DND-41 (cell line): ENCODE data around the gene MCUB.

Experiments
- ATAC-seq: fragments of 200-7000 bp; cut with Tn5 transposase; 3 replicates; pipeline ENCODE4 v1.9.1; 2021; ENCODE audit warnings: low read depth; ENCODE audit not compliant: insufficient read depth
- DNase-seq: peaks from one replicate; pipeline ENCODE4 v3.0.0-alpha.2; 2020
- H2AFZ ChIP-seq: 2 replicates; pipeline ENCODE4 v1.6.0; 2012; ENCODE audit warnings: low read depth, low read length
- H3K27ac ChIP-seq: 2 replicates; pipeline ENCODE4 v1.5.1; 2012; ENCODE audit warnings: low read length, inconsistent platforms
- H3K27me3 ChIP-seq: fragments of 200-600 bp; sonication (generic); 2 replicates; pipeline ENCODE4 v1.6.0; 2012; ENCODE audit warnings: low read length, mild to moderate bottlenecking, inconsistent platforms; ENCODE audit not compliant: insufficient read depth, poor library complexity
- H3K36me3 ChIP-seq: 2 replicates; pipeline ENCODE4 v1.5.1; 2012; ENCODE audit warnings: low read length, inconsistent platforms; ENCODE audit not compliant: insufficient read depth
- H3K4me1 ChIP-seq: 2 replicates; pipeline ENCODE4 v1.5.1; 2012; ENCODE audit warnings: mild to moderate bottlenecking, low read length; ENCODE audit not compliant: insufficient read depth
- H3K4me2 ChIP-seq: 2 replicates; pipeline ENCODE4 v1.6.0; 2012; ENCODE audit warnings: mild to moderate bottlenecking, moderate library complexity, low read length, inconsistent platforms; ENCODE audit not compliant: insufficient read depth
- H3K4me3 ChIP-seq, 2 experiments: fragments of 200-600 bp in 1 of 2; shearing (Covaris generic) in 1 of 2; 2 replicates each; pipeline ENCODE4 v1.5.1; 2012 to 2016; ENCODE audit warnings: inconsistent platforms in 2 of 2, low read length in 2 of 2, mild to moderate bottlenecking in 2 of 2, low read depth in 1 of 2, moderate library complexity in 1 of 2
- H3K79me2 ChIP-seq: 2 replicates; pipeline ENCODE4 v1.6.0; 2012; ENCODE audit warnings: low read length, inconsistent platforms; ENCODE audit not compliant: insufficient read depth
- H3K9ac ChIP-seq: 2 replicates; pipeline ENCODE4 v1.6.0; 2012; ENCODE audit warnings: low read depth, mild to moderate bottlenecking, inconsistent platforms, low read length, moderate library complexity
- H3K9me3 ChIP-seq: 2 replicates; pipeline ENCODE4 v1.5.1; 2012; ENCODE audit warnings: low read length, moderate library complexity, mild to moderate bottlenecking, inconsistent platforms; ENCODE audit not compliant: insufficient read depth, severe bottlenecking
- H4K20me1 ChIP-seq: 2 replicates; pipeline ENCODE4 v1.6.0; 2012; ENCODE audit warnings: low read length; ENCODE audit not compliant: insufficient read depth
- CTCF ChIP-seq: IDR thresholded peaks from 2 replicates; pipeline ENCODE4 v1.5.1; 2012; ENCODE audit warnings: borderline replicate concordance, low read length, moderate library complexity, mild to moderate bottlenecking; ENCODE audit not compliant: poor library complexity, severe bottlenecking; ENCODE audit errors: extremely low read depth
- EZH2 ChIP-seq: IDR thresholded peaks from 3 replicates; pipeline ENCODE4 v1.6.1; 2012; ENCODE audit warnings: borderline replicate concordance, low read depth, mild to moderate bottlenecking, moderate library complexity, low read length, inconsistent platforms; ENCODE audit not compliant: severe bottlenecking

MCUB gene

GRCh38 chr4:109615742-109616141 lies 55.7 kb downstream of the MCUB start:
- H3K9me3 ChIP-seq = no peaks in the 10 kb centered on the region
- peaks cover 33% of the 10 kb centered on the region for H3K79me2 ChIP-seq
- H3K36me3 ChIP-seq = no peaks in the 10 kb centered on the region
- peaks cover 10% of the 10 kb centered on the region for H3K4me1 ChIP-seq
- no peak overlapping the region for H3K27ac ChIP-seq
- ATAC-seq = no peak
- no peak overlapping the region for H3K9ac ChIP-seq
- H3K4me3 ChIP-seq = no peak overlapping the region
- H2AFZ ChIP-seq = no peak overlapping the region
- H3K4me2 ChIP-seq = no peak overlapping the region
- H4K20me1 ChIP-seq = peaks cover 9% of the 10 kb centered on the region; the same call in 1 of the 2 replicates
- no peaks in the 10 kb centered on the region for H3K27me3 ChIP-seq
- DNase-seq = no peak
- TF ChIP-seq EZH2 (no peak), CTCF (no peak)

- Histone ChIP-seq H3K9ac (no peak overlapping the region), H3K27me3 (no peaks in the 10 kb centered on the region), H3K4me2 (no peak overlapping the region), H3K4me3 (no peak overlapping the region), H3K4me1 (peaks cover 10% of the 10 kb centered on the region), H3K36me3 (no peaks in the 10 kb centered on the region), H2AFZ (no peak overlapping the region), H4K20me1 (peaks cover 9% of the 10 kb centered on the region; the same call in 1 of the 2 replicates), H3K79me2 (peaks cover 33% of the 10 kb centered on the region), H3K9me3 (no peaks in the 10 kb centered on the region), H3K27ac (no peak overlapping the region)
- DNase-seq = no peak
- TF ChIP-seq EZH2 = no peak
- TF ChIP-seq CTCF = no peak
- ATAC-seq = no peak
These were observed 56.2 kb downstream of the MCUB start for GRCh38 chr4:109616243-109616642.

GRCh38 chr4:109622626-109623025 lies 62.6 kb downstream of the MCUB start:
- peaks cover 17% of the 10 kb centered on the region; the same call in 1 of the 2 replicates for H3K79me2 ChIP-seq
- no peak for ATAC-seq
- H3K36me3 ChIP-seq = peaks cover 5% of the 10 kb centered on the region; the same call in 1 of the 2 replicates
- peaks cover 12% of the 10 kb centered on the region; the same call in 1 of the 2 replicates for H4K20me1 ChIP-seq
- DNase-seq = no peak
- H2AFZ ChIP-seq = no peak overlapping the region
- TF ChIP-seq EZH2 (no peak), CTCF (no peak)
- no peak overlapping the region for H3K4me2 ChIP-seq
- no peaks in the 10 kb centered on the region for H3K9me3 ChIP-seq
- no peaks in the 10 kb centered on the region for H3K27me3 ChIP-seq
- no peaks in the 10 kb centered on the region for H3K4me1 ChIP-seq
- H3K4me3 ChIP-seq = no peak overlapping the region
- H3K9ac ChIP-seq = no peak overlapping the region
- no peak overlapping the region for H3K27ac ChIP-seq

- ATAC-seq = no peak
- H4K20me1 ChIP-seq = peaks cover 7% of the 10 kb centered on the region; the same call in 1 of the 2 replicates
These were observed 64.5 kb downstream of the MCUB start for GRCh38 chr4:109624536-109624935.

More at GRCh38 chr4:109624536-109624935, 64.5 kb downstream of the MCUB start:
- H3K79me2 ChIP-seq = peaks cover 11% of the 10 kb centered on the region; the same call in 1 of the 2 replicates
- no peaks in the 10 kb centered on the region for H3K27me3 ChIP-seq
- H3K4me3 ChIP-seq = no peak overlapping the region
- H3K4me1 ChIP-seq = no peaks in the 10 kb centered on the region
- H3K4me2 ChIP-seq = no peak overlapping the region
- no peak overlapping the region for H3K9ac ChIP-seq
- H2AFZ ChIP-seq = no peak overlapping the region
- DNase-seq = no peak
- no peak overlapping the region for H3K27ac ChIP-seq
- no peak for TF ChIP-seq CTCF
- TF ChIP-seq EZH2 = no peak
- H3K36me3 ChIP-seq = peaks cover 5% of the 10 kb centered on the region; the same call in 1 of the 2 replicates
- no peaks in the 10 kb centered on the region for H3K9me3 ChIP-seq
